ENCODE data around the gene CPB1.

GRCh38 chr3:148816427-148816826 lies 11.2 kb upstream of the CPB1 start:
- TF ChIP-seq POLR2A (IDR thresholded peaks at IDR 0.05; ENCODE audit: extremely low read depth, insufficient read length) (no peak), CTCF (IDR thresholded peaks at IDR 0.05; ENCODE audit: low read depth, low read length) (no peak), MAX (IDR thresholded peaks at IDR 0.05; ENCODE audit: low read depth, low read length) (no peak)
